T-helper 1 cell treated with Interleukin-12 subunit alpha and Interleukin-12 subunit beta and Interleukin-4 antibody, amounts not matched to agents 30 ng/mL and 1 ng/mL, for 36 hours (primary cell): Measurements from ENCODE around the gene LRRIQ3. TPM values are rescaled to one million over a fixed set of nuclear protein-coding genes. Genes with fewer than 3 reads are reported as not detected.
"Not testable (repeated sequence)": the region's sequence is repeated elsewhere in the genome, so short reads cannot be mapped to it uniquely, and the experiment has no call there.

Experiments
- intact Hi-C: fragments of 100-400 bp; cut with micrococcal nuclease; formaldehyde crosslinking; loops from one replicate; pipeline ENCODE4 v1.15.1; 2024
- total RNA-seq: library from RNA; stranded (reverse); gene quantifications from 2 replicates; pipeline ENCODE4 v1.2.3, GENCODE V29; 2022

Gene LRRIQ3
- total RNA-seq: 0.39 and 0.44 TPM in 2 replicates

GRCh38 chr1:74197657-74198552 is at the start of gene LRRIQ3, which contains the start of gene FPGT:
TSS of gene LRRIQ3 (minus strand) at chr1:74198176. CDS start at chr1:74183684, 14,492 bp downstream.
TSS of gene FPGT (plus strand) at chr1:74198242. CDS start at chr1:74198279, 37 bp downstream.
- intact Hi-C loops: loop anchor here (1.0 to 5.0 kb wide), 5 partner anchors 535 to 1916 kb away; partner anchors contain the start of genes ACADM, CRYZ, NEGR1 and RABGGTB

DNA sequence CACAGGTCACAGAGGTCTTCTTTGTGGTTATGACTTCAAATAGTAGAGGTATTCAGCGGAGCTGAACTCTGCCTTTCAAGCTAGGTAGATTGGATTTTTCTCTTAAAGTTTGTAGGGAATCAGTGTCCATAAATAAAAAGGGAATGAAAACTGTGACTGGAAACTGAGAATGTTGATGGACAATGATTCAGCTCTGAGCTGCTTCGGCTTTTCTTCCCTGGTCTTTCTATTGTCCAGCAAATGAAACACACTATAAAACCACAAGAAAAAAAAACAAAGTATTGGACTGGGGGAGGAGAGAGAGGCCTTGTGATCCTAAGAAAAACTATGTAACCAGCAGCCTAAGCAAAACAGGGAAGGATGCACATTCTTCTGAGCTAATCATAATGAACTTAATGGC is 48.3 kb upstream of the LRRIQ3 start:
- intact Hi-C loops: no loop called here

DNA sequence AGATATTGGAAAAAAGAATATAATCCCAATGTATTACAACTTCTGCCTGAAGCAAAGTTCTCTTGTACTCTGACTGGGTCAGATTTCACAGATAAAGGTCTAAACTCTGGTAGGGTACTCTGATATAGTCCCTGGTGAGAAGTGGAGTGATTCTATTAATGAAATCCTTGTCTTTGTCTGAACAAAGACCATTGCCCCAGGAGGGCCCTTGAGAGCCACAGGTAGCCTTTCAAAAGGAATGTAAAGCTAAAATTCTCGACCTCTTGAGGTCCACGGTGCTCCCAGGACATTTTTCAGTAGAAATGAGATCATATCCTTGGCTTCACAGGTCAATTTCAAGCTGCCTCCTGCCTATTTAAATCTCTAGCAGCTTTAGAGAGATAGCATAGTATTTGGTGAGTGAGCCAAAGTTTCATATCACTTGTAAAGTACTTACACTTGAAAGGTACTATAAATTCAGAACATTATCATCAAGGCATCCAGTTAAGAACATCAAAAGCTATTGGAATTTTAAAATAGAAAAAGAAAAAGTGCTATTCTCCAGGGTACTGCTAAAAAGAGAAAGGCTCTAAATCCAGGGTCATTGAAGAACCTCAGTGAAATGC is 47.3 kb upstream of the LRRIQ3 start:
- intact Hi-C loops: no loop called here

DNA sequence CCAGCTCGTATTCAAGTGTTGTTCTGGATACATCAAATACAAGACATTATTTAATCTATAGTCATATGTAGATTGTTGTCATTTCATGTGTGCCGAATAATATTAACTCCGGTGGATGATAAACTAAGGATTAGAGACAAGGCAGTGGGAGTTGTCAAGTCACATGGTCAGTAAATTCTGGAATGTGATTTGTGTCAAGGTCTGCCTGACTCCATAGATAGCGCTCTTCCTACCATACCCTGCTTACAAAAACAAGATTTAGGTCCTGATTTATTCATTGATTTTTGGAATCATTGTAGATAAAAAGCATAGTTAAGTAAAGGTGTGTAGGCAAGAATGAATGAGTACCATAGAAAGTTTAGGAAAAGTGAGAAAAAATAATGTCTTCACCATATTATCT is 39.8 kb upstream of the LRRIQ3 start:
- intact Hi-C loops: no loop called here

DNA sequence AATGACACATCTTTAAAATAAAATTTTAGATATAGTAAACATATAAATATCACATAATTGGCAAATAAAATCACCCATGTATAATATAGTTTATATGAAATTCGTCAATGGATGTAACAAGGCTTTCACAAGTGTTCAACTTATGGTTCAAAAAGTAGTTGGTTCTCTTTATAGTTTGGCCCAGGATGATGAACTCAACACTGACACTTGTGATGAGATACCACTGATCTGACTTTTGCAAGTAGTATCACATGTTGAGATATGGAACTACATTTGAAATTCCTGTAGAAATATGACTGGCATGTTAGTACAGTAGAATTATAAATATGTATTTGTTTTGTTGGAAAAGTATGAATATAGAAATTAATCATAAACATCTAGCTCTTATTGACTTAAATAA is 39.1 kb upstream of the LRRIQ3 start:
- intact Hi-C loops: no loop called here

- intact Hi-C loops: no loop called here
Measured at GRCh38 chr1:74236440-74236839, 38.5 kb upstream of the LRRIQ3 start.

DNA sequence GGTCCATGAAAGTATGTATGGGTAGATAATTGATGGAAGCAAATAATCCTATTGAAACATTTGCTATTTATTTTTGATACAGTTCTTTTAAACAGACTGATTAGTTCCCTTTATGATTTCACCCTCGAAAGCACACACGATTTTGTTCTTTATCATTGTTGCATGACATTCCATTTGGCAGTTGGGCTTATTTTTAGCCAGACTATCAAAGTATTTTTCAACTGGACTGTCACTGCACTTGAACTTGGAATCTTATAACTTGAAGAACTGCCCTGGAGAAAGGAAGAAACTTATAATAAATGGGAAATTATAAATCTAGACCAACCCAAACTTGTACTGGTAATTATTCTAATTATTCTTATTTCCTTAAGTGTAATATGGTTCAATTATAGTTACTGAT is 37.2 kb upstream of the LRRIQ3 start, which contains the start of gene TNNI3K:
Gene TNNI3K (plus strand): TSS at position 235 of the 400 bp plus-strand sequence. CDS start 65 bp downstream, at position 300.
- intact Hi-C loops: no loop called here

DNA sequence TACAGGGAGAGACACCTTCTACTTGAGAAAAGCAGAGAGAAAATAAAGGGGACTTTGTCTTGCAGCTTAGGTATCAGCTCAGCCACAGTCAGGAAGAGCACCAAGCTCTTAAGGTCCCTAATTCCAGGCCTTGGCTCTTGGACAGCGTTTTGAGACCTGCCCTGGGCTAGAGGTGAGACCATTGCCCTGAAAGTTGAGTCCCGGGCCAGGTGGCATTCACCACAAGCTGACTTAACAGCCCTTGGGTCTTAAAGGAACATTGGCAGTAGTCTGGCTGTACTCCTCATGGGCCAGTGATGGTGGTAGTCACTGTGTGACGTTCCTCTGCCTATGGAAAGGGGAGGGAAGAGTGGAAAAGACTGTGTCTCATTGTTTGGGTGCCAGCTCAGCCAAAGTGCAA is 25.5 kb upstream of the LRRIQ3 start:
- intact Hi-C loops: no loop called here

GRCh38 chr1:74222701-74223100 is 24.7 kb upstream of the LRRIQ3 start:
- intact Hi-C loops: no loop called here

- intact Hi-C loops: loop anchor here (5.0 kb wide), 1 partner anchor 1938 kb away; no protein-coding TSS in a partner anchor
Measured at GRCh38 chr1:74215229-74215628, 17.3 kb upstream of the LRRIQ3 start.

DNA sequence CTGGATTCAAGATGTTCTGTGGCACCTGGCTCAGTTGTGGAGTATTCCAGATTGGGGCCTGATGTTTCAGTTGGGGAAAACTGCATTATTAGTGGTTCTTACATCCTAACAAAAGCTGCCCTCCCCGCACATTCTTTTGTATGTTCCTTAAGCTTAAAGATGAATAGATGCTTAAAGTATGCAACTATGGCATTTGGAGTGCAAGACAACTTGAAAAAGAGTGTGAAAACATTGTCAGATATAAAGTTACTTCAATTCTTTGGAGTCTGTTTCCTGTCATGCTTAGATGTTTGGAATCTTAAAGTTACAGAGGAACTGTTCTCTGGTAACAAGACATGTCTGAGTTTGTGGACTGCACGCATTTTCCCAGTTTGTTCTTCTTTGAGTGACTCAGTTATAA is 7.3 kb upstream of the LRRIQ3 start:
- intact Hi-C loops: no loop called here

DNA sequence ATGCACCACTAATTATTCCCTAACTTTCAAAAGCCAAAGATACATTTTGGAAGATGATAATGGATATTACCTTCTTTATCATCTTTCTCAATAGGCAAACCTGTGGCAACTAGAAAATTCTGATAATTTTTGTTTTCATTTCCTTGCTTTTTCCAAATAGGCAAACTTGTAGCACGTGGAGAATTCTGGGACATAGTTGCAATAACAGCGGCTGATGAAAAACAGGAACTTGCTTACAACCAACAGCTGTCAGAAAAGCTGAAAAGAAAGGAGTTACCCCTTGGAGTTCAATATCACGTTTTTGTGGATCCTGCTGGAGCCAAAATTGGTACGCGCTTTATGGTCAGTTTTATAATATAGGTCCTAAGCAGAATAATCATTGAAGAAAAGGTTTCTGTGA is 1.5 kb upstream of the LRRIQ3 start:
- intact Hi-C loops: loop anchor here (2.0 to 5.0 kb wide), 3 partner anchors 1587 to 1917 kb away; partner anchors contain the start of genes NEGR1, RABGGTB and ST6GALNAC3

DNA sequence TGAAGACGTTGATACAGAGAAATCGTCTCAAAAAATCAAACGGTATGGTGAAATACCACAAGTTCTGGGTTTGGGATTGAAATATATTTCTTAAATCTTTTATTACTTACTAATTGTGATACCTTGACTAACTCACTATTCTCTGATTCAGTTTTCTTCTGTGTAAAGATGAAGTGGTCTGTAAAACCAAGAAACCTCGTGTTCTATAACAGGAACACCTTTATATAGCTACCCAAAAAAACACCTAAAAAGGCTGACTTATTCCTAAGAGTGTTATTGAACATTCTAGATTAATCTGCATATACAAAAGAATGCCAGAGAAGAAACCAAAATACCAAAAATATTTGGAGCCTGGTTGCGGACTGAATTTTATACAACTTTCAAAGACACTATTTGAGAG is 721 bp downstream of the LRRIQ3 start:
- intact Hi-C loops: loop anchor here (5.0 kb wide), 2 partner anchors 1875 to 1915 kb away; partner anchors contain the start of genes NEGR1 and ST6GALNAC3

DNA sequence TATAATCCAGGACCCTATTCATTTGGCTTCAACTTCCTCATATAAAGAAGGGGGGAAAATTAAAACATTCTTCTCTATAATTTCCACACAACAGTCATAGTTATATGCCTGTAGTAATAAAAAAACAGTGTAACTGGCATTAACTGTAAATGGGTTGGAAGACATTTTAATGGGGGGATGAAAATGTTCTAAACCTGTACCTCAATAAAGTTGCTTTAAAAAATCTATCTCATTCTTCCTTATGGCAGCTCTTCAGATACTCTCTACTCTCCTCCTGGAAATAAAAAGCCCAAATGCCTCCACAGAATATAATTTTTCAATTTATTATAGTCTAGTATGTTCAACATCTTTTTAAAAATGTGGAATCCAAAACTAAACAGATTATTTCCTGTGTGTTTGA is 2.6 kb downstream of the LRRIQ3 start:
- intact Hi-C loops: loop anchor here (5.0 kb wide), 2 partner anchors 1877 to 1913 kb away; partner anchors contain the start of genes NEGR1 and ST6GALNAC3

DNA sequence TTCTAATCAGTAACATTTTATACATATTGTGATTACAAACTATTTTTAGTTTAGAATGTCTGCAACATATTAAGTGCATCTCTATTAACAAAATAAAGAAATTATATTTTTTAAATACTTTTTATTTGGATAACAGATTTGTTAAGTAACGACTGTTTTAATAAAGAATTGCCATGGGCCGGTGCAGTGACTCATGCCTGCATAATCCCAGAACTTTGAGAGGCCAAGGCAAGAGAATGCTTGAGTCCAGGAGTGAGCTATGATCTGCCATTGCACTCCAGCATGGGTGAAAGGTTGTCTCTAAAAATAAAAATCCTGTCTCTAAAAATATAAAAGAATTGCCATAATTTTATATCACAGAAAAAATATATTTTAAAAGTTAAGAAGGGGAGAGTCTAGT is 4.1 kb downstream of the LRRIQ3 start:
- intact Hi-C loops: no loop called here

DNA sequence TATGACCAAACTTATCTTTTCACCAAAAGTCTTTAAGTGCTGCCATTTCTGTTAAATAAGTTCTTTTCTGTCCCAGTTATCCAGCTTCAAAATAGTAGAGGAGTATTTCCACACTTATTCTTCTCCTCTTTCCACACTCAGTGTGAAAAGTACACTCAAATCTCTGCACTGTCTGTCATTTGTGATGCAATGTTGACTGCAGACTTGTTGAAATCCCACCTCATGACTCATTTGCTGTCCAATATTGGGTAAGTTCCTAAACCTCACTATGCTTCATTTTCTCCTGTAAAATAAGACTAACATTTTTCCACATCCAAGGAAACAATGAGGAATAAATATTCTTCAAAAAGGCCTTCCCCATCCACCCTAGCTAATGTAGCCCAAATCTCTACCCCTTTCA is 17.5 kb downstream of the LRRIQ3 start:
- intact Hi-C loops: no loop called here

GRCh38 chr1:74174423-74174822 is 23.6 kb downstream of the LRRIQ3 start:
- intact Hi-C loops: not testable (repeated sequence)

GRCh38 chr1:74162333-74162732 is 35.6 kb downstream of the LRRIQ3 start:
- intact Hi-C loops: no loop called here

DNA sequence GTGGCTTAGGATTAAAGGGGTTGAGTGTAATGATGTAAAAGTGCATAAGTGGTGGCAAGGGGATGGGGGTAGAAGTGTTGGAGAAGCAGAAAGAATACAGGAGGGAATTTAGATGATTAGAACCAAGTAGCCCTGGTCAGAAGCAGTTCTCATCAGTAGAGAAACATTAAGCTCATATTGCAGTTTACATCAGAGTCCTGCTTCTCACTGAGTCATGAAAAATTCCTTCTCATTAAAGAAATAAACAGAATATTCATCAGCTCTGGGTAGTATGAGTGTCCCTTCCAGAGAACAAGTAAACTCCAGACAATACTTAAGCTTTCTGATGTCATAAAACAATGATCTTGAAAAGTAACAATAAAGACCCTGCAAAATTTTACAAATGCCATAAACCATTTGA is 36.5 kb downstream of the LRRIQ3 start:
- intact Hi-C loops: no loop called here

DNA sequence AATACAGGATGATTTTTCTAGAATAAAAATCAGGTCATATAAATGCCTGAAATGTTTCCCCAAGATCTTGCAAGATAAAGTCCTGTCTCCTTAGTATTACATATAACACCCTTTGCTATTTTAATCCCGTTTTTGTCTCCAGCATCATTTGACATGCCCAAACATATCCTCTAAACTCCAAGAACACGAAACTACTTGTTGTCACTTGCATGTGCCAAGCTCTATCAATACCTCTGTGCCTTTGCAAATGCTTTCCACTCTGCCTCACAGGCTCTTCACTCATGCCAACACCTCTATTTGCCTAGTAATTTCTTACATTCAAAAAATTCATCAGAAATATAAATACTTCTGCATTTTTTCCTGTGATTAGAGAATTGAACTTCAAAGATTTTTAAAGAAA is 37.9 kb downstream of the LRRIQ3 start:
- intact Hi-C loops: no loop called here

DNA sequence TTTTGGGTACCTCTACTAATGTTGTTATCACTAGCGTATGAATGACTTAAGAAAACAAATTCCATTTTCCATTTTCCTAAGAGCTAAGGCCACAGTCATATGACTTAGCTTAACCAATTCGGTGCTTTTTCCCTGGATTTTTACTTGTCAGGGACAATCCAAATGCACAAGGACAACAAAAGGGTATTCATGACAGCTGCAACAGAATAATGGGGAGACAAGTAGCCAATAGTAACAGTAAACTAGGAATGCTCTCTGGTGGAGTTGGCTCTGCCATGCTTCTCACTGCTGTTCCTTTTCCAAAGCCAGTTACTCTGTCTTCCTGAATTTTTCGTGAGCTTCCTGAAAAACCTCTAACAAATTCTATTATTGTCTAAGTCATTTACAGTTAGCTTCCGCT is 52.9 kb downstream of the LRRIQ3 start:
- intact Hi-C loops: no loop called here

DNA sequence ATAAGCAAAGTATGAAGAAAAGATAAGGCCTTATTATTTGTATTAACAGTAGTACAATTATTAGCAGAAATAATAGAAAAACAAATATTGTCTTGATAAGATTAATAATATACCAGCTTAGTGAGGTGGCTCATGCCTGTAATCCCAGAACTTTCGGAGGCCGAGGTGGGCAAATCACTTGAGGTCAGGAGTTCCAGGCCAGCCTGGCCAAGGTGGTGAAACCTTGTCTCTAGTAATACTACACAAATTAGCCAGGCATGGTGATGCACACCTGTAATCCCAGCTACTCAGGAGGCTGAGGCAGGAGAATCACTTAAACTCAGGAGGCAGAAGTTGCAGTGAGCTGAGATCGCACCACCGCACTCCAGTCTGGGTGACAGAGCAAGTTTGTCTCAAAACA is 80.6 kb downstream of the LRRIQ3 start:
- intact Hi-C loops: not testable (repeated sequence)
